IMR-90 (cell line): ENCODE data around the gene SPATC1L. TPM values are rescaled to one million over a fixed set of nuclear protein-coding genes. Genes with fewer than 3 reads are reported as not detected.

Source experiments
- ATAC-seq: fragments of 200-7000 bp; cut with Tn5 transposase; 2 replicates; pipeline ENCODE4 v1.9.1; 2020; ENCODE audit warnings: low read depth, mild to moderate bottlenecking, moderate library complexity
- BruUV-seq: library from RNA; stranded (reverse); fragments of 400-500 nt; replicated peaks from 2 replicates; lab custom pipeline; 2021; lab: Mats Ljungman, UMichigan
- CTCF ChIA-PET: fragments of 300-600 bp; formaldehyde crosslinking; extraction: SDS; loops from one replicate; lab custom pipeline; 2021; ENCODE audit warnings: antibody characterized with exemption; lab: Yijun Ruan, JAX
- POLR2A ChIA-PET: fragments of 300-600 bp; sonication (Branson Sonifier 250); formaldehyde crosslinking; loops from one replicate; lab custom pipeline; 2022; ENCODE audit warnings: antibody characterized with exemption; ENCODE audit not compliant: unreplicated experiment; lab: Charles Lee
- DNase-seq: peaks from one replicate; pipeline ENCODE4 v3.0.0; 2013
- H2AFZ ChIP-seq: replicated peaks from 2 replicates; pipeline ENCODE3; 2013; ENCODE audit warnings: low read length, mild to moderate bottlenecking; ENCODE audit not compliant: poor library complexity
- H2AK5ac ChIP-seq: 2 replicates; pipeline ENCODE4 v1.6.1; 2013; ENCODE audit warnings: low read depth, low read length, inconsistent platforms
- H2AK9ac ChIP-seq: replicated peaks from 2 replicates; pipeline ENCODE3; 2013; ENCODE audit warnings: mild to moderate bottlenecking, low read depth, low read length, moderate library complexity; ENCODE audit not compliant: poor library complexity
- H2BK120ac ChIP-seq: 2 replicates; pipeline ENCODE4 v1.6.1; 2013; ENCODE audit warnings: low read depth, low read length, inconsistent platforms
- H2BK15ac ChIP-seq: 3 replicates; pipeline ENCODE4 v1.6.1; 2013; ENCODE audit warnings: low read depth, low read length, inconsistent platforms
- H2BK20ac ChIP-seq: 2 replicates; pipeline ENCODE4 v1.6.1; 2013; ENCODE audit warnings: low read depth, mild to moderate bottlenecking, inconsistent platforms, low read length, moderate library complexity
- H2BK5ac ChIP-seq: 2 replicates; pipeline ENCODE4 v1.6.1; 2013; ENCODE audit warnings: mild to moderate bottlenecking, low read depth, low read length, inconsistent platforms; ENCODE audit not compliant: poor library complexity, severe bottlenecking
- H3K14ac ChIP-seq: replicated peaks from 2 replicates; pipeline ENCODE4 v1.6.1; 2013; ENCODE audit warnings: low read depth, low read length, inconsistent platforms
- H3K18ac ChIP-seq: 2 replicates; pipeline ENCODE4 v1.6.1; 2013; ENCODE audit warnings: low read depth, low read length, control low read depth
- H3K23ac ChIP-seq: 2 replicates; pipeline ENCODE4 v1.6.1; 2013; ENCODE audit warnings: low read depth, low read length, inconsistent platforms
- H3K27ac ChIP-seq: 2 replicates; pipeline ENCODE4 v1.5.1; 2013; ENCODE audit warnings: mild to moderate bottlenecking, control low read depth, low read length; ENCODE audit not compliant: insufficient read depth
- H3K27me3 ChIP-seq: 2 replicates; pipeline ENCODE4 v1.6.1; 2013; ENCODE audit warnings: low read length; ENCODE audit not compliant: control insufficient read depth, insufficient read depth
- H3K36me3 ChIP-seq: 2 replicates; pipeline ENCODE4 v1.6.1; 2013; ENCODE audit warnings: low read length, mixed read lengths; ENCODE audit not compliant: control insufficient read depth, insufficient read depth
- H3K4ac ChIP-seq: 2 replicates; pipeline ENCODE4 v1.6.1; 2013; ENCODE audit warnings: low read depth, low read length, inconsistent platforms
- H3K4me1 ChIP-seq: 2 replicates; pipeline ENCODE4 v1.6.1; 2013; ENCODE audit warnings: low read length, mixed read lengths; ENCODE audit not compliant: control insufficient read depth, insufficient read depth
- H3K4me2 ChIP-seq: 2 replicates; pipeline ENCODE4 v1.6.1; 2013; ENCODE audit warnings: low read depth, mild to moderate bottlenecking, control low read depth, low read length, moderate library complexity
- H3K4me3 ChIP-seq: 2 replicates; pipeline ENCODE4 v1.5.1; 2013; ENCODE audit warnings: low read depth, mild to moderate bottlenecking, control low read depth, low read length, moderate library complexity; ENCODE audit not compliant: insufficient read depth
- H3K56ac ChIP-seq: 2 replicates; pipeline ENCODE4 v1.6.1; 2013; ENCODE audit warnings: low read length, inconsistent platforms; ENCODE audit not compliant: insufficient read depth; ENCODE audit errors: extremely low read depth
- H3K79me1 ChIP-seq, 2 experiments: 2 replicates each; pipeline ENCODE4 v1.6.1; 2013; ENCODE audit warnings: low read length in 2 of 2, inconsistent platforms in 1 of 2, low read depth in 1 of 2
- H3K9ac ChIP-seq: 2 replicates; pipeline ENCODE4 v1.6.1; 2013; ENCODE audit warnings: low read depth, low read length, control low read depth
- H3K9me1 ChIP-seq: 2 replicates; pipeline ENCODE4 v1.6.1; 2013; ENCODE audit warnings: low read length, inconsistent platforms; ENCODE audit not compliant: insufficient read depth
- H3K9me3 ChIP-seq: 2 replicates; pipeline ENCODE4 v1.6.1; 2013; ENCODE audit warnings: low read length; ENCODE audit not compliant: control insufficient read depth, insufficient read depth
- H4K20me1 ChIP-seq: 2 replicates; pipeline ENCODE4 v1.6.1; 2013; ENCODE audit warnings: low read length, inconsistent platforms; ENCODE audit not compliant: insufficient read depth
- H4K5ac ChIP-seq: 2 replicates; pipeline ENCODE4 v1.6.1; 2013; ENCODE audit warnings: mild to moderate bottlenecking, low read depth, low read length, control low read depth
- H4K8ac ChIP-seq, 2 experiments: 2 replicates each; pipeline ENCODE4 v1.6.1; 2013; ENCODE audit warnings: low read depth in 2 of 2, low read length in 2 of 2, control low read depth in 1 of 2, inconsistent platforms in 1 of 2
- H4K91ac ChIP-seq: 2 replicates; pipeline ENCODE4 v1.6.1; 2013; ENCODE audit warnings: low read depth, low read length, inconsistent platforms; ENCODE audit not compliant: insufficient read depth
- CHD1 ChIP-seq: IDR thresholded peaks from 2 replicates; pipeline ENCODE4 v1.6.1; 2012; ENCODE audit warnings: low read depth, low read length, improper control_type of control experiment
- FOS ChIP-seq: fragments of 150-350 bp; IDR thresholded peaks from 2 replicates; pipeline ENCODE4 v1.6.1; 2016; ENCODE audit warnings: low read depth, low read length
- MAZ ChIP-seq: IDR thresholded peaks from 2 replicates; pipeline ENCODE4 v1.6.1; 2012; ENCODE audit warnings: low read depth, mild to moderate bottlenecking, low read length, improper control_type of control experiment, moderate library complexity, borderline replicate concordance
- MXI1 ChIP-seq: IDR thresholded peaks from 2 replicates; pipeline ENCODE4 v1.6.1; 2012; ENCODE audit warnings: low read depth, mild to moderate bottlenecking, low read length, moderate library complexity, borderline replicate concordance
- NFE2L2 ChIP-seq: fragments of 150-350 bp; IDR thresholded peaks from 2 replicates; pipeline ENCODE4 v1.6.1; 2016; ENCODE audit warnings: low read depth, mild to moderate bottlenecking, low read length
- POLR2A ChIP-seq: IDR thresholded peaks from 2 replicates; pipeline ENCODE4 v1.6.1; 2012; ENCODE audit warnings: mild to moderate bottlenecking, low read depth, low read length
- RCOR1 ChIP-seq: IDR thresholded peaks from 2 replicates; pipeline ENCODE4 v1.6.1; 2012; ENCODE audit warnings: mild to moderate bottlenecking, low read length, improper control_type of control experiment; ENCODE audit not compliant: insufficient replicate concordance
- SMC3 ChIP-seq: fragments of 150-350 bp; IDR thresholded peaks from 2 replicates; pipeline ENCODE4 v1.6.1; 2016; ENCODE audit warnings: low read depth, mild to moderate bottlenecking, antibody characterized with exemption, low read length, moderate library complexity
- dilution Hi-C: fragments of 300-500 bp; cut with HindIII; formaldehyde crosslinking; loops from one replicate; pipeline ENCODE4 v1.14.3; 2018; ENCODE audit warnings: low sequenced_read_pairs; ENCODE audit not compliant: unreplicated experiment
- in situ Hi-C: fragments of 300-500 bp; cut with MboI; formaldehyde crosslinking; loops from 3 replicates; pipeline ENCODE4 v1.14.3; 2019; ENCODE audit warnings: low sequenced_read_pairs, inconsistent platforms, mixed read lengths
- intact Hi-C: fragments of 100-400 bp; cut with micrococcal nuclease; formaldehyde crosslinking; loops from 2 replicates; pipeline ENCODE4 v1.10.0; 2022
- polyA plus RNA-seq, 3 experiments: library from polyadenylated mRNA; depleted of rRNA; stranded (reverse); fragments of >200 nt; gene quantifications; 2 replicates each; pipeline ENCODE4 v1.2.3, GENCODE V29; 2012; ENCODE audit warnings: low replicate concordance in 1 of 3
- total RNA-seq: library from RNA; depleted of rRNA; stranded (reverse); fragments of >200 nt; gene quantifications from 2 replicates; pipeline ENCODE4 v1.2.3, GENCODE V29; 2012
- TF ChIP-seq, protein P1 (sequence below): fragments of 150-350 bp; IDR thresholded peaks from 2 replicates; pipeline ENCODE4 v1.6.1; 2017; ENCODE audit warnings: mild to moderate bottlenecking, antibody characterized with exemption, low read length, low read depth
- TF ChIP-seq, protein P2 (sequence below): conservative IDR thresholded peaks from 2 replicates; pipeline ENCODE4 v1.5.1; 2012; ENCODE audit warnings: mild to moderate bottlenecking, low read depth, low read length, improper control_type of control experiment

Gene SPATC1L
- total and polyA plus RNA-seq, 2 of the 4 experiments (the other 2 are of a cell fraction): 3.8 to 17.2 TPM

- TF ChIP-seq, protein P1, sequence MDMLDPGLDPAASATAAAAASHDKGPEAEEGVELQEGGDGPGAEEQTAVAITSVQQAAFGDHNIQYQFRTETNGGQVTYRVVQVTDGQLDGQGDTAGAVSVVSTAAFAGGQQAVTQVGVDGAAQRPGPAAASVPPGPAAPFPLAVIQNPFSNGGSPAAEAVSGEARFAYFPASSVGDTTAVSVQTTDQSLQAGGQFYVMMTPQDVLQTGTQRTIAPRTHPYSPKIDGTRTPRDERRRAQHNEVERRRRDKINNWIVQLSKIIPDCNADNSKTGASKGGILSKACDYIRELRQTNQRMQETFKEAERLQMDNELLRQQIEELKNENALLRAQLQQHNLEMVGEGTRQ: no peak
- TF ChIP-seq MXI1 (no peak), MAZ (no peak), NFE2L2 (no peak), FOS (no peak), POLR2A (no peak), SMC3 (no peak), RCOR1 (no peak), CHD1 (no peak)
- TF ChIP-seq, protein P2, sequence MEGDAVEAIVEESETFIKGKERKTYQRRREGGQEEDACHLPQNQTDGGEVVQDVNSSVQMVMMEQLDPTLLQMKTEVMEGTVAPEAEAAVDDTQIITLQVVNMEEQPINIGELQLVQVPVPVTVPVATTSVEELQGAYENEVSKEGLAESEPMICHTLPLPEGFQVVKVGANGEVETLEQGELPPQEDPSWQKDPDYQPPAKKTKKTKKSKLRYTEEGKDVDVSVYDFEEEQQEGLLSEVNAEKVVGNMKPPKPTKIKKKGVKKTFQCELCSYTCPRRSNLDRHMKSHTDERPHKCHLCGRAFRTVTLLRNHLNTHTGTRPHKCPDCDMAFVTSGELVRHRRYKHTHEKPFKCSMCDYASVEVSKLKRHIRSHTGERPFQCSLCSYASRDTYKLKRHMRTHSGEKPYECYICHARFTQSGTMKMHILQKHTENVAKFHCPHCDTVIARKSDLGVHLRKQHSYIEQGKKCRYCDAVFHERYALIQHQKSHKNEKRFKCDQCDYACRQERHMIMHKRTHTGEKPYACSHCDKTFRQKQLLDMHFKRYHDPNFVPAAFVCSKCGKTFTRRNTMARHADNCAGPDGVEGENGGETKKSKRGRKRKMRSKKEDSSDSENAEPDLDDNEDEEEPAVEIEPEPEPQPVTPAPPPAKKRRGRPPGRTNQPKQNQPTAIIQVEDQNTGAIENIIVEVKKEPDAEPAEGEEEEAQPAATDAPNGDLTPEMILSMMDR: no peak
- Histone ChIP-seq H2BK15ac (no peak overlapping the region), H3K36me3 (peaks cover 5% of the 10 kb centered on the region), H4K91ac (no peak overlapping the region), H3K56ac (no peak overlapping the region), H4K20me1 (no peaks in the 10 kb centered on the region), H3K27ac (no peak overlapping the region), H3K23ac (no peak overlapping the region), H3K18ac (no peak overlapping the region), H3K9me3 (peaks cover 2% of the 10 kb centered on the region; the same call in 1 of the 2 replicates), H4K5ac (no peak overlapping the region), H2BK20ac (no peak overlapping the region), H3K9me1 (no peaks in the 10 kb centered on the region), H4K8ac (no peak overlapping the region), H3K9ac (no peak overlapping the region), H2AK9ac (no peak overlapping the region), H3K4ac (no peak overlapping the region), H3K4me2 (no peak overlapping the region), H2BK120ac (no peak overlapping the region), H3K4me1 (no peaks in the 10 kb centered on the region), H2BK5ac (no peak overlapping the region), H3K14ac (no peak overlapping the region), H3K4me3 (no peak overlapping the region), H3K27me3 (no peaks in the 10 kb centered on the region), H2AK5ac (no peak overlapping the region), H3K79me1 (no peaks in the 10 kb centered on the region), H2AFZ (no peak overlapping the region)
- POLR2A ChIA-PET: no interaction called here
- in situ Hi-C loops: no loop called here
- DNase-seq (no peak), ATAC-seq (no peak)
- CTCF ChIA-PET: no interaction called here
- dilution Hi-C loops: no loop called here
- no TSS peak for BruUV-seq
- intact Hi-C loops: no loop called here
Observed at GRCh38 chr21:46165098-46165497, 19.2 kb downstream of the SPATC1L start.
